Stomach (tissue), 9 donors: ENCODE measurements around the gene RHBDD3. TPM values are rescaled to one million over a fixed set of nuclear protein-coding genes. Genes with fewer than 3 reads are reported as not detected.
"Not testable (repeated sequence)": the region's sequence is repeated elsewhere in the genome, so short reads cannot be mapped to it uniquely, and the experiment has no call there.

Experiments
- DNase-seq, 2 donors: peaks; one replicate each; pipeline versions ENCODE4 v3.0.0 to v3.0.0-alpha.2; 2013 to 2019
- H3K27ac ChIP-seq, 5 donors: fragments of 200-600 bp in 4 of 5; sonication (generic) in 4 of 5; one replicate each; pipeline ENCODE4 v1.5.1; 2013 to 2019; ENCODE audit warnings: mild to moderate bottlenecking in 1 of 5, moderate library complexity in 1 of 5
- H3K27me3 ChIP-seq, 3 donors: fragments of 200-600 bp; sonication (generic); one replicate each; pipeline ENCODE4 v1.5.1; 2017 to 2019; ENCODE audit warnings: mixed run types in 1 of 3
- H3K36me3 ChIP-seq, 4 donors: fragments of 200-600 bp; sonication (generic); 1 replicate in 3 of 4; 2 replicates in 1 of 4; pipeline ENCODE4 v1.5.1; 2016 to 2019
- H3K4me1 ChIP-seq, 4 donors: fragments of 200-600 bp; sonication (generic); one replicate each; pipeline ENCODE4 v1.5.1; 2016 to 2019
- H3K4me3 ChIP-seq, 4 donors: fragments of 200-600 bp; sonication (generic) in 3 of 4; one replicate each; pipeline ENCODE4 v1.5.1; 2016 to 2019; ENCODE audit warnings: mild to moderate bottlenecking in 1 of 4
- H3K9me3 ChIP-seq, 4 donors: fragments of 200-600 bp; sonication (generic); one replicate each; pipeline ENCODE4 v1.5.1; 2016 to 2019
- CTCF ChIP-seq, 7 experiments: fragments of 450-650 bp in 4 of 7; fragments of 200-600 bp in 3 of 7; sonication (generic) in 3 of 7; IDR thresholded peaks; one replicate each; pipeline ENCODE4 v1.5.1; 2016 to 2019; ENCODE audit warnings: antibody characterized with exemption in 7 of 7, control low read depth in 2 of 7, mild to moderate bottlenecking in 1 of 7
- EP300 ChIP-seq: sonication (generic); formaldehyde crosslinking; IDR thresholded peaks from one replicate; pipeline ENCODE4 v1.6.1; 2017; ENCODE audit warnings: antibody characterized with exemption
- POLR2A ChIP-seq, 4 donors: fragments of 450-650 bp; IDR thresholded peaks; one replicate each; pipeline ENCODE4 v1.6.1; 2016; ENCODE audit warnings: antibody characterized with exemption in 4 of 4, control low read depth in 2 of 4, mild to moderate bottlenecking in 1 of 4, moderate library complexity in 1 of 4
- POLR2AphosphoS5 ChIP-seq, 3 donors: sonication (generic); formaldehyde crosslinking; IDR thresholded peaks; one replicate each; pipeline ENCODE4 v1.6.1; 2016; ENCODE audit warnings: antibody characterized with exemption in 3 of 3
- WGBS, 5 donors: extraction: QIAGEN DNeasy Blood & Tissue Kit in 3 of 5; methylation state at CpG; one replicate each; pipeline versions ENCODE4 v1.1.5 to v1.1.7; 2013 to 2018; 5-methylcytosine and 5-hydroxymethylcytosine counted together
- intact Hi-C: fragments of 100-400 bp; cut with DNase I; formaldehyde crosslinking; loops from one replicate; pipeline ENCODE4 v1.15.1; 2023; ENCODE audit warnings: low total_unique reads
- polyA plus RNA-seq, 3 donors: library from polyadenylated mRNA; stranded (reverse); fragments of 200-250 nt; gene quantifications; one replicate each; pipeline ENCODE4 v1.2.3, GENCODE V29; 2013
- total RNA-seq, 5 donors: library from RNA; depleted of rRNA; stranded (reverse); fragments of >200 nt; gene quantifications; one replicate each; pipeline versions ENCODE4 v1.1.0 to v1.2.3, GENCODE V29; 2014 to 2016
- donor health status: healthy with polysubstance abuse.
- donor health status: Bipolar disorder and iron deficiency.
- donor health status: healthy.

The RHBDD3 gene
- total and polyA plus RNA-seq, 8 donors: 9.8 to 76.5 (median 20.0) TPM

DNA sequence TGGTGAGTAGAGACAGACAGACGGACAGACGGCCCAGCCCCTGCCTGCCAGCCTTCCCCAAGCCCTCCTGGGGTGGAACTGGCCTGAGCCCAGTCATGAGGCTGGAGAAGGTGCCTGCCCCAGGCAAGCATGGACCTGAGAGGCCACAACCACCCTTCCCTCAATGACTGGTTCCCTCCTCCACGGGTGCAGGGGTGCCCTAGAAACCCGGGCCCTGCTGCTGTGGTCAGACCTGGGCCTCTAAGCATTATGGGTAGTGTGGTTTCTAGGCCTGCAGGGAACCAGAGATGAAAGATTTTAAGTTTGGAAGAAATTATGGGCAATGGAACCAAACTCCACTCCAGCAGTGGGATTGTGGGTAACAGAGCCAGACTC lies 13.5 kb downstream of the RHBDD3 start:
- Histone ChIP-seq H3K27ac (no peak overlapping the region), H3K9me3 (no peaks in the 10 kb centered on the region), H3K27me3 (no peaks in the 10 kb centered on the region), H3K4me3 (no peak overlapping the region), H3K36me3 (peaks cover 0 to 5% (median 2%) of the 10 kb centered on the region in 4 donors), H3K4me1 (no peaks in the 10 kb centered on the region)
- 49 to 67% (median 58%) methylated on average over 4 of the region's 4 CpGs for WGBS, 5 donors
- DNase-seq: no peak
- no peak for TF ChIP-seq EP300
- TF ChIP-seq POLR2A (IDR thresholded peaks at IDR 0.05): no peak
- TF ChIP-seq CTCF (IDR thresholded peaks at IDR 0.05): no peak
- no peak for TF ChIP-seq POLR2AphosphoS5 (IDR thresholded peaks at IDR 0.05)
- intact Hi-C loops: loop anchor here (10.0 kb wide), 2 partner anchors 189 to 399 kb away; partner anchors contain the start of gene C22orf31

DNA sequence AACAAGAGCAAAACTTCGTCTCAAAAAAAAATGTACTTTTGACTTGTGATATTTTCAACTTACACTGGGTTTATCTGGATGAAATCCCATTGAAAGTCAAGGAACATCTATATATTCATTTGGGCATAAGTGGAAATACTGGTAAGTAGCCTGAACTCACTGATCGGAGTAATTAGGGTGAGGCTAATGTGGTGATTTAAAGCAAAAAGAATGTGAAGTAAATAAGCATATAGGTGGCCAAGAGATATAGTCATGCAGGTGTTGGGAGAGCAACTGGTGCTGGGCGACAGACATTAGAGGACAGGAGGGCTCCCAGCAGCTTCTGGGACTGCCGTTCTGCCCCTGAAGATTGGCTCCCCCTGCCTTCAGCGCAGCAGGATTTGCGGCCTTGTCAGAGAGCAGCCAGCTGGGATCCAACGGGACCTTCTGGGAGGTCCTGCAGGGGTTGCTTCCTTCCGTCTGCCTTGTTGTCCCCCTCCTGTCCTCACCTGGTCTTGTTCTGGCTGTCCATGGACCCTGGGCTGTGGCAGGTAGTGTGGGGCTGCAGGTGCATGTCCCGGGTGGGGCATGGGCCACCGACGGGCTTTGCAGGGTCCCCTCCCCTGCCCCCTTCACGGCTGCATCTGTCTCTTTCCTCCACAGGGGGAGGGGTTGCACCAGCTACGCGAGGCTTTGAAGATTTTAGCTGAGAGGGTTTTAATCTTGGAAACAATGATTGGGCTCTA lies 14.1 kb downstream of the RHBDD3 start:
- H3K4me3 ChIP-seq: no peak overlapping the region
- H3K9me3 ChIP-seq: no peaks in the 10 kb centered on the region
- no peaks in the 10 kb centered on the region for H3K36me3 ChIP-seq
- no peak overlapping the region for H3K27ac ChIP-seq
- H3K27me3 ChIP-seq: no peaks in the 10 kb centered on the region
- intact Hi-C loops: loop anchor here (10.0 kb wide), 2 partner anchors 189 to 399 kb away; partner anchors contain the start of gene C22orf31
- DNase-seq: peak in 1 of 2 donors; percentile 18
- no peak for TF ChIP-seq POLR2A (IDR thresholded peaks at IDR 0.05)
- TF ChIP-seq EP300: no peak
- no peak for TF ChIP-seq POLR2AphosphoS5 (IDR thresholded peaks at IDR 0.05)
- TF ChIP-seq CTCF (IDR thresholded peaks at IDR 0.05): no peak
- no peaks in the 10 kb centered on the region for H3K4me1 ChIP-seq
- 73 to 81% (median 76%) methylated on average over 10 to 14 of the region's 14 CpGs for WGBS, 5 donors

DNA sequence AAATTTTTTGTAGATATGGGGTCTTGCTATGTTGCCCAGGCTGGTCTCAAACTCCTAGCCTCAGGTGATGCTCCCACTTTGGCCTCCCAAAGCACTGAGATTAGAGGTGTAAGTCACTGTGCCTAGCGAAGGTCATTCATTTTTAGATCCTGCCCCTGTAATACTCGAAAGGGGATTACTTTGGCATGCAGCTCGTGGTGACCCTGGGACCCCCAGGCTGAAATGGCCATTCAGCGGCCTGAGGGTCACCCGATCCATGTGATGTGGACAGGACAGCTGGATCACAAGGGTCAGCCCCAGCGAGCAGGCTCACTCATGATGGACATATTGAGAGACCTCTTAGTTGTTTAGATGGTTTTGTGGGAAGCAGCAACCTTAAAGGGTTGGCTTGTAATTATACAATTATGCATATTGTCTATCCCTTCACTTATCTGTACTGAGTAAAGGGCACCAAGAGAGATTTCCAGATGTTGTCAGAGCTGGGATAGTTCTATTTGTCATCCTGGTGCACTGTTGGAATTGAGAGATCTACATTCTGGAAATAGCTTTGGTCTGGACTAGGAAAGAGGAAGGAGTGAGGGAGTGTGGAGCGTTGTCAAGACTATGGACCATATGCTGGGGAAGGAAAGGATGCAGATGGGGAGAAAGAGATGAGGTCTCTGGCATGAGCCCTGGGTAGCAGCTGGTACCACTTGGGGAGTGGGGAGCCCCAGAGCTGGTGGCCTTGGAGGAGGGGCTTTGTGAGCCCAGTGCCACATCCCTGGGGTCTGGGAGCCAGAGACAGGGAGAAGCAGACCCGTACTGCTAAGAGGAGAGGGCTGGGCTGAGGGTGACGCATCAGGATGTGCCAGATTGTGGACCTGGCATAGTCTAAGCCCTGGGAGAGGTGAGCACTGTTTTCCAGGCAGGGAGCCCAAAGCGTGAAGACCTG lies 15.5 kb downstream of the RHBDD3 start:
- TF ChIP-seq POLR2A (IDR thresholded peaks at IDR 0.05) (no peak), EP300 (no peak), POLR2AphosphoS5 (IDR thresholded peaks at IDR 0.05) (no peak), CTCF (IDR thresholded peaks at IDR 0.05) (no peak)
- Histone ChIP-seq H3K9me3 (no peaks in the 10 kb centered on the region), H3K4me1 (no peaks in the 10 kb centered on the region), H3K4me3 (no peak overlapping the region), H3K27me3 (no peaks in the 10 kb centered on the region), H3K27ac (no peak overlapping the region), H3K36me3 (no peaks in the 10 kb centered on the region)
- WGBS, 5 donors: 88 to 94% (median 91%) methylated on average over 10 of the region's 10 CpGs
- DNase-seq: peak in 1 of 2 donors; percentile 17
- intact Hi-C loops: loop anchor here (10.0 kb wide), 2 partner anchors 187 to 397 kb away; partner anchors contain the start of gene C22orf31

DNA sequence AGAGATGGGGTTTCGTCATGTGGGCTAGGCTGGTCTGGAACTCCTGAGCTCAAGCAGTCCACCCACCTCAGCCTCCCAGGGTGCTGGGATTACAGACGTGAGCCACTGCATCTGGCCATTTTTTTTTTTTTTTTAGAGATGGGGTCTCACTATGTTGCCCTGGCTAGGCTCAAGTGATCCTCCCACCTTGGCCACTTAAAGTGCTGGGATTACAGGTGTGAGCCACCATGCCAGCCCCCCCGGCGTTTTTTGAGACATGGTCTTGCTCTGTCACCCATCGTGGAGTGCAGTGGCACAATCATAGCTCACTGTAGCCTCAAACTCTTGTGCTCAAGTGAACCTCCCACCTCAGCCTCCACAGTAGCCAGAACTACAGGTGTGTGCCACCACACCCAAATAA lies 16.5 kb downstream of the RHBDD3 start:
- no peaks in the 10 kb centered on the region for H3K9me3 ChIP-seq
- WGBS, 5 donors: 90 to 97% (median 93%) methylated on average over 5 of the region's 5 CpGs
- no peak for TF ChIP-seq EP300
- TF ChIP-seq POLR2A (IDR thresholded peaks at IDR 0.05): no peak
- TF ChIP-seq POLR2AphosphoS5 (IDR thresholded peaks at IDR 0.05): no peak
- no peak for TF ChIP-seq CTCF (IDR thresholded peaks at IDR 0.05)
- intact Hi-C loops: loop anchor here (10.0 kb wide), 2 partner anchors 186 to 396 kb away; partner anchors contain the start of gene C22orf31
- H3K27ac ChIP-seq: no peak overlapping the region
- peak in 1 of 2 donors; percentile 13 for DNase-seq
- H3K36me3 ChIP-seq: no peaks in the 10 kb centered on the region
- H3K27me3 ChIP-seq: no peaks in the 10 kb centered on the region
- H3K4me3 ChIP-seq: no peak overlapping the region
- no peaks in the 10 kb centered on the region for H3K4me1 ChIP-seq

GRCh38 chr22:29247891-29248290 lies 19.9 kb downstream of the RHBDD3 start:
- DNase-seq, H3K27me3 ChIP-seq, H3K27ac ChIP-seq, H3K4me1 ChIP-seq, H3K4me3 ChIP-seq, H3K36me3 ChIP-seq, H3K9me3 ChIP-seq: not testable (repeated sequence)
- intact Hi-C loops: loop anchor here (5.0 kb wide), 1 partner anchor 41 kb away; the partner anchor contains the start of gene EMID1
- WGBS, 5 donors: 94 to 100% (median 95%) methylated on average over 10 of the region's 10 CpGs
